Memory B cell (primary cell): ENCODE measurements around the gene MIOS.

Experiments
- ATAC-seq: fragments of 150-1000 bp; cut with Tn5 transposase; 2 replicates; pipeline ENCODE4 v1.10.0; 2021; ENCODE audit warnings: low read depth, mild to moderate bottlenecking, moderate library complexity
- DNase-seq, 2 donors: peaks; one replicate each; pipeline ENCODE4 v3.0.0; 2022; ENCODE audit warnings: low spot score in 2 of 2
- H3K27ac Mint-ChIP-seq: one replicate; pipeline ENCODE4 v1.8.0; 2022; ENCODE audit warnings: mild to moderate bottlenecking, moderate library complexity, mixed read lengths
- H3K27me3 Mint-ChIP-seq: one replicate; pipeline ENCODE4 v1.8.0; 2022; ENCODE audit warnings: mixed read lengths
- H3K36me3 Mint-ChIP-seq: one replicate; pipeline ENCODE4 v1.8.0; 2022; ENCODE audit warnings: mild to moderate bottlenecking, mixed read lengths
- H3K4me1 Mint-ChIP-seq: one replicate; pipeline ENCODE4 v1.8.0; 2022; ENCODE audit warnings: mixed read lengths
- H3K4me3 Mint-ChIP-seq: one replicate; pipeline ENCODE4 v1.8.0; 2022; ENCODE audit warnings: mild to moderate bottlenecking, moderate library complexity, mixed read lengths
- H3K9me3 Mint-ChIP-seq: one replicate; pipeline ENCODE4 v1.8.0; 2022; ENCODE audit warnings: mixed read lengths

MIOS gene

DNA sequence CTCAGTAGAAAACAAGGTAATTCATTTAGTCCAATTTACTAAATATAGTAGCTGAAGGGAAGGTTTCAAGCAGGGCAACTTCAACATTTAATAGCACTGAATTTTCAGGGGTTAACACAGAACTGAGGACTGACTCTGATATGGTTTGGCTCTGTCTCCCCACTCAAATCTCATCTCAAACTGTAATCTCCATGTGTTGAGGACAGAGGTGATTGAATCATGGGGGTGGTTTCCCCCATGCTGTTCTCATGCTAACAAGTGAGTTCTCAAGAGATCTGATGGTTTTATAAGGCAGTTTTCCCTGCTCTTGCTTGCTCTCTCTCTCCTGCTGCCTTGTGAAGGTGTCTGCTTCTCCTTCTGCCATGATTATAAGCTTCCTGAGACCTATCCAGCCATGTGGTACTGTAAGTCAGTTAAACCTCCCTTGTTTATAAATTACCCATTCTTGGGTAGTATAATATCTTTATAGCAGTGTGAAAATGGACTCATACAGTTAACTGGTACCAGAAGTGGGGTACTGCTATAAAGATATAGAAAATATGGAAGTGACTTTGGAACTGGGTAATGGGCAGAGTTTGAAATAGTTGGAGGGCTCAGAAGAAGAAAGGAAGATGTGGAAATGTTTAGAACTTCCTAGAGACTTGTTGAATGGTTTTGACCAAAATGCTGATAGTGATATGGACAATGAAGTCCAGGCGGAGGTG lies 64.1 kb downstream of the MIOS start:
- DNase-seq (no peak), ATAC-seq (no peak)
- Mint-ChIP-seq H3K27me3 (no peaks in the 10 kb centered on the region), H3K4me1 (no peaks in the 10 kb centered on the region), H3K27ac (no peak overlapping the region), H3K36me3 (peaks cover 9% of the 10 kb centered on the region), H3K9me3 (peaks cover 7% of the 10 kb centered on the region), H3K4me3 (no peak overlapping the region)

DNA sequence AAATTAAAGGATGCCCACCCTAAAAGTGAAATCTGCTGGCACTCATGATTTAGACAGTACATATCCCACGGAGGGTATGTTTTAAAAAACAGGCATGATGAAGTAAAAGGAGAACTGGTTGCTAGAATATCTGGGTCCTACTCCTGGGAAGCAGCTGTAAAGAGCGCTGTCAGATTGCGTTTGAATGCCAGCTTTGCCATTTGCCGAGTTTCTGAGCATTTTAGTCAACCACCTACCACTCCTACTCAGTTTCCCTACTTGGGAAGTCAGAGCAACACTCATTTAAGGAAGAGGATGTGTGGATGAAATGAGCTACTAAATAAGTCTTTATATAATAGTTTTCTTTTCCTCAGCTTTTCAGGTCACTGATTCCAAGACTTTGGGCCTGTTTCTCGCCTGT lies 72.7 kb downstream of the MIOS start:
- peak overlapping the region; percentile 98 for H3K27ac Mint-ChIP-seq
- peak overlapping the region; percentile 84 for H3K4me3 Mint-ChIP-seq
- H3K9me3 Mint-ChIP-seq: no peaks in the 10 kb centered on the region
- H3K4me1 Mint-ChIP-seq: peaks cover 18% of the 10 kb centered on the region
- DNase-seq (no peak), ATAC-seq (no peak)
- H3K36me3 Mint-ChIP-seq: peaks cover 18% of the 10 kb centered on the region
- no peaks in the 10 kb centered on the region for H3K27me3 Mint-ChIP-seq

GRCh38 chr7:7639847-7640220 lies 73.2 kb downstream of the MIOS start:
- DNase-seq: peak in 1 of 2 donors; percentile 54
- peak overlapping the region; percentile 98 for H3K27ac Mint-ChIP-seq
- H3K4me1 Mint-ChIP-seq: peaks cover 21% of the 10 kb centered on the region
- no peaks in the 10 kb centered on the region for H3K9me3 Mint-ChIP-seq
- ATAC-seq: peak; percentile 46
- peaks cover 21% of the 10 kb centered on the region for H3K36me3 Mint-ChIP-seq
- no peaks in the 10 kb centered on the region for H3K27me3 Mint-ChIP-seq
- H3K4me3 Mint-ChIP-seq: peak overlapping the region; percentile 84

- H3K9me3 Mint-ChIP-seq: no peaks in the 10 kb centered on the region
- no peaks in the 10 kb centered on the region for H3K27me3 Mint-ChIP-seq
- peaks cover 21% of the 10 kb centered on the region for H3K4me1 Mint-ChIP-seq
- peak within 1 kb of the TSS; percentile 84 for H3K4me3 Mint-ChIP-seq
- H3K36me3 Mint-ChIP-seq: peaks cover 20% of the 10 kb centered on the region
- DNase-seq (peak; percentile 89 to 97), ATAC-seq (peak; percentile 89)
- peak within 1 kb of the TSS; percentile 98 for H3K27ac Mint-ChIP-seq
Observed at GRCh38 chr7:7640221-7641128, 73.8 kb downstream of the MIOS start, which contains the start of gene UMAD1. TSS of gene UMAD1 (plus strand) at chr7:7640752. CDS start at chr7:7673372, 32,620 bp downstream.

DNA sequence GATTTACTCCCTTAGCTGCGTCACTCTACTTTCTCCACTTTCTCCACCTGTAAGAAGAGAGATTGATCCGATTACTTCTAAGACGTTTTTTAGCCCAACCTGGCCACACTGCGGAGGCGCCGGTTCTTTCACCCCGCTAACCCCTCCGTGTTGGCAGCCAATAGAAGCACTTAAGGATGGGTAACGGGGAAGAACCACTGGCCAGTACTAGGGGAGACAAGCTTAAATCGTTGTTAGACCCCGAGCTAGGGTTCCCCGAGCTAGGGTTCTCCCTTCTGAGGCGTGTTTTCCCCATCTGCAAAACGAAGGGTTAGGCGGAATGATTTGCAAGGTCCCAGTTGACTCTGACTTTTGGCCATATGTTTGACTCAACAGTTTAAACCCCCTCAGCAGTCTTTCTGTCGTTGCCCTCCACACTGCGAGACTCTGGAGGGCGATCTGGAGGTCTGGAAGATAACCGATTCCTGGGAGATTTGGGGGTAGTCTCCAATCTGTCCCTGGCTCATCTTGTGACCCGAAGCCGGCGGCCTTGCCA lies 74.5 kb downstream of the MIOS start:
- peaks cover 21% of the 10 kb centered on the region for H3K4me1 Mint-ChIP-seq

GRCh38 chr7:7642081-7642480 lies 75.4 kb downstream of the MIOS start:
- no peak for ATAC-seq
- Mint-ChIP-seq H3K27ac (peak overlapping the region; percentile 98), H3K4me1 (peaks cover 21% of the 10 kb centered on the region), H3K9me3 (no peaks in the 10 kb centered on the region), H3K27me3 (no peaks in the 10 kb centered on the region), H3K4me3 (peak overlapping the region; percentile 84), H3K36me3 (peaks cover 23% of the 10 kb centered on the region)
- no peak for DNase-seq

More for the DNA sequence above, 74.5 kb downstream of the MIOS start:
- peak overlapping the region; percentile 84 for H3K4me3 Mint-ChIP-seq
- H3K36me3 Mint-ChIP-seq: peaks cover 19% of the 10 kb centered on the region
- peak overlapping the region; percentile 98 for H3K27ac Mint-ChIP-seq
- DNase-seq (no peak), ATAC-seq (peak; percentile 11)
- H3K27me3 Mint-ChIP-seq: no peaks in the 10 kb centered on the region
- H3K9me3 Mint-ChIP-seq: no peaks in the 10 kb centered on the region

DNA sequence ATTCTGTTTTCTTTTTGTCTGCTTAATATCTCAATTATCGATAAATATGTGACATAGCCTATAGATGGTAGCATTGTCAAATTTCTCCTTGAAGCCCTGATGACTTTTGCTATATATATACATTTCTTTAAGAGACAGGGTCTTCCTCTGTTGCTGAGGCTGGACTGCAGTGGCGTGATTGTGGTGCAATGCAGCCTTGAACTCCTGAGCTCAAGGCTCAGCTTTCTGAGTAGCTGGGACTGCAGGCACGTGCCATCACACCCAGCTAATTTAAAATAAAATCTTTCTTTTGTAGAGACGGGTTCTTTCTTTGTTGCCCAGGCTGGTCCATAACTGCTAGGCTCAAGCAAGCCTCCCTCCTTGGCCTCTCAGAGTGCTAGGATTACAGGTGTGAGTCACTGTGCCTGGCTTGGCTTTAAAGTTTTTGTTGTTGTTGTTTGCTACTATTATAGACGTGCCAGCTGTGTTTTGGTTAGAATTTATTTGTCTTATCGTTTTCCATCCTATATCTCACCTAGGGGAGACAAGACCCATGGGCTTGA lies 80.9 kb downstream of the MIOS start:
- Mint-ChIP-seq H3K9me3 (no peaks in the 10 kb centered on the region), H3K27me3 (no peaks in the 10 kb centered on the region), H3K4me1 (peaks cover 38% of the 10 kb centered on the region), H3K4me3 (no peak overlapping the region), H3K27ac (no peak overlapping the region), H3K36me3 (peaks cover 23% of the 10 kb centered on the region)
- ATAC-seq: no peak
- DNase-seq: no peak

DNA sequence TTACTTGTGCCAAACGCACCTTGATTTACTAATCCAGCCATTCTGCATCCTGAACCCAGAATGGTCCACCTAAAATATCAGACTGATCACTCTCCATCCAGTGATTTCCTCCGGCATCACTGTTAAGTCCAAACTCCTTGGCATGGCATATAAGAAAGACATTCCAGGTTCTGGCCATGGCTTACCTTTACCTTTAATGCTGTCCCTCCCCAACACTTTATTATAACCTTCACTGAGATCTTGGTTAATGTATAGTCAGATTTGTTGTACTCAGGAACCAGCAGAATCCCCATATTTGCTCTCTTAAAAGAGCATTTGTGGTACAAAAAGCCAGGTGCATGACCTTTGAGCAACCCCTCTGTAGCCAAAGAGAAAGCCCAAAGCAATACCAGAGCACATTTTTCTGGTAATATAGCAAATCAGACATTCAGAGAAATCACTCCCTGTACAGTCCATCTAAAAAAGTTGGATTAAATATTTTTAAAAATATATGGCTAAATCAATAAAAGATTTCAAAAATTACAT lies 84.1 kb downstream of the MIOS start:
- ATAC-seq: no peak
- no peaks in the 10 kb centered on the region for H3K27me3 Mint-ChIP-seq
- no peak overlapping the region for H3K27ac Mint-ChIP-seq
- H3K36me3 Mint-ChIP-seq: peaks cover 8% of the 10 kb centered on the region
- no peak overlapping the region for H3K4me3 Mint-ChIP-seq
- H3K4me1 Mint-ChIP-seq: peaks cover 35% of the 10 kb centered on the region
- no peaks in the 10 kb centered on the region for H3K9me3 Mint-ChIP-seq
- no peak for DNase-seq

- Mint-ChIP-seq H3K27ac (no peak overlapping the region), H3K4me3 (no peak overlapping the region), H3K36me3 (peaks cover 10% of the 10 kb centered on the region), H3K27me3 (no peaks in the 10 kb centered on the region), H3K4me1 (peaks cover 35% of the 10 kb centered on the region), H3K9me3 (peaks cover 2% of the 10 kb centered on the region)
- no peak for ATAC-seq
- no peak for DNase-seq
Observed at GRCh38 chr7:7651479-7651878, 84.8 kb downstream of the MIOS start.

GRCh38 chr7:7652798-7653540 lies 86.3 kb downstream of the MIOS start:
- Mint-ChIP-seq H3K4me1 (peaks cover 39% of the 10 kb centered on the region), H3K27me3 (no peaks in the 10 kb centered on the region), H3K36me3 (peaks cover 19% of the 10 kb centered on the region), H3K9me3 (peaks cover 2% of the 10 kb centered on the region), H3K27ac (no peak overlapping the region), H3K4me3 (no peak overlapping the region)
- DNase-seq (no peak), ATAC-seq (no peak)

DNA sequence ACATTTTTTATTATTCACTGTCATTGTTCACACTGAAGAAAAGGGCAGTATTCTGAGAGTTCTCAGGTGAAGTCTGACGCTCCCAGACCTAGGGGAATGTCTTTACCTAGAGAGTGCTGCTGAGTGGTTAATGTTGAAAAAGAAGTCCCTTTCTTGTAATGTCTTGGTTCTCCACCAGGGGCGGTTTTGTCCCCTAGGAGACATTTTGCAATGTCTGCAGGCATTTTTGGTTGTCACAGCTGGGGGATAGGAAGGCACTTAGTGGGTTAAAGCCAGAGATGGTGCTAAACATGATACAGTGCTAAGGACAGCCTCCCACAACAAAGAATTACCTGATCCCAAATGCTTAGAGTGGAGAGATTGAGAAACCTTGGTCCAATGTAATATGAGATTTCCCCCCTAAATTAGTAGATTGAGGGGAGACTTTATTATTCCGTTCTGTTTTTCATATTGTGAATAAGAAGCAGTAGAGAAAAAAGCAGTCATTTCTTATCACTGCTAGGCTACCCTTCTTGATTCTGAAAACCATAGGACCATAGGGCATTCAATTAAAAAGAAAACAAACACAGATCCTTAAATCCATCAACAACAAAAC lies 87.0 kb downstream of the MIOS start:
- H3K4me3 Mint-ChIP-seq: no peak overlapping the region
- H3K36me3 Mint-ChIP-seq: peaks cover 25% of the 10 kb centered on the region
- ATAC-seq (no peak), DNase-seq (no peak)
- peaks cover 2% of the 10 kb centered on the region for H3K9me3 Mint-ChIP-seq
- H3K27ac Mint-ChIP-seq: no peak overlapping the region
- H3K4me1 Mint-ChIP-seq: peaks cover 39% of the 10 kb centered on the region
- no peaks in the 10 kb centered on the region for H3K27me3 Mint-ChIP-seq

DNA sequence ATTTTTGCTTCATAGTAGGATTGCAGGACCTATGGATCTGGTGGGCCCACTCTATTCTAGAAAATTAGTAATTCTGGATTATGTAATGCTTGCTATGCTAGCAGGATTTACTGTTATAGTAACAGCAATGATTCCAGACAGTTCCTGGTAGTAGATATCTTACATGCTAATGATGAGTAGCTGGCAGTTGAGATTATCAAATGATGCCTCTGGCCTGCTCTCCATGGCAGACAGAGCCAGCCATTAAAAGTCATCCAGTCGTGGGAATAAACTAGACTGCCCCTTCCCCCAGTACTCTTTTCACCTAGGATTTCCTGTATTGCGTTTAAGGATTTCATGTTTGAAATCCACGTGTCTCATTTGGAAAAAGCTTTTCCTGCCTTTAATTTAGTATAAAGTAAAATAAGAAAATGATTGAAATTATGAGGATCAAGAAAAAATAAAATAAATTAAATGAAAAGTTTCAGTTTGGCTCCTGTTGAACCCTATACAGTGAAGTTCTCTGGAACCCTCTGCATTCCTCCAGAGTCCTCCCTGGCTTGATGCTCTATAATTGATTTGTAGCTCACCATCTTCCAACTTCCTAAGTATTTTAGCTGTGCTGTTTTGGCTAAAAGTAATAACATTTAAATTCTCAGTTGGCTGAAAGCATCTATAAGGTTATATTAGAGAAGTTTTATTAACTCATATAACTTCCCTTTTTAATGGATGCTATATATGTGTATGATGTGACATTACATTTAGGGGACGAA lies 88.5 kb downstream of the MIOS start:
- H3K27ac Mint-ChIP-seq: no peak overlapping the region
- H3K4me3 Mint-ChIP-seq: no peak overlapping the region
- H3K36me3 Mint-ChIP-seq: peaks cover 37% of the 10 kb centered on the region
- DNase-seq (no peak), ATAC-seq (no peak)
- H3K4me1 Mint-ChIP-seq: peaks cover 42% of the 10 kb centered on the region
- peaks cover 10% of the 10 kb centered on the region for H3K9me3 Mint-ChIP-seq
- no peaks in the 10 kb centered on the region for H3K27me3 Mint-ChIP-seq
